ENCODE data around the gene PHAX.
"Not testable (repeated sequence)": the region's sequence is repeated elsewhere in the genome, so short reads cannot be mapped to it uniquely, and the experiment has no call there.

The PHAX gene

DNA sequence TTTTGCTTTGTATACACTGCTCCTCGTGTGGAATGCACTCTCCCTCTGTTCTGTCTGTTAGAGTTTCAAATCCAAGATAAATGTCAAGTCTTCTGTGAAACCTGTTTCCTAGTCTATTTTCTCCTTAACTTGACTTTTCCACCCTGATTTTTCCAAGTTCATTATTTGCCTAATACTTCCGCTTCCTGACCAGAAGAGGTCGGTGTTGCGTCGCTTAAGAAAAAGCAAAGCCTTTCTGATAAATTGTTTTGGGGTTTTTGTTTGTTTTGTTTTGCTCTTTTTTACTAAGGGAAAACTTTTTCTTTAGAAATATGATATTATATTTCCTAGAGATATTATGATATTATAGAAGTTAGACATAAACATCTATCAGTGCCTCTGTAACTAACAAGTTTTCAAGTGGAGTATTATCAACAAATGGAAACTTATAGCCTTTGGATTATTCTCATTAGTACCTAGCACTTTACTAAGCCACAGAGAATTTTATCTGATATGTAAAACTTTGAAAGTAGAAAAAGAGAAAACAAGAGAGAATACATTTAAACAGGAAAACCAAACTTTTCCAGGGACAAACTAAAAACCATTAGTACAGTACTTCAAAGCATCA, 55.8 kb downstream of the PHAX start:
- no peak overlapping the region for H3K4me3 ChIP-seq (ENCODE audit: low read depth, low read length)

DNA sequence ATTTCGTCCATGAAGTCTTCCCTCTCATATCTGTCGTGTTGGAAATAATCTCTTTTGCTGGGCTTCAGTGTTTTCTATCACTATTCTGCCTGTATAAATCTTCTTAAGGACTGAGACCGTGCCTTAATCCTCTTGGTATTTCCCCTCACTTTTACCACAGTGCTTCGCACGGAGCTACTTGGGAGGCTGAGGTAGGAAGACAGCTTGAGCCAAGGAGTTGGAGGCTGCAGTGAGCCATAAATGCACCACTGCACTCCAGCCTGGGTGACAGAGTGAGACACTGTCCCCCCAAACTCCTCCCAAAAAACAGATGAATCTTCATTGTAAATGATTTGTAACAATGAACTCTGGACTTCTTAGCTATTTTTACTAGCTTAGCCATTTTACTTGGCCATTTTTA, 57.8 kb downstream of the PHAX start:
- no peak overlapping the region for H3K4me3 ChIP-seq (ENCODE audit: low read depth, low read length)

DNA sequence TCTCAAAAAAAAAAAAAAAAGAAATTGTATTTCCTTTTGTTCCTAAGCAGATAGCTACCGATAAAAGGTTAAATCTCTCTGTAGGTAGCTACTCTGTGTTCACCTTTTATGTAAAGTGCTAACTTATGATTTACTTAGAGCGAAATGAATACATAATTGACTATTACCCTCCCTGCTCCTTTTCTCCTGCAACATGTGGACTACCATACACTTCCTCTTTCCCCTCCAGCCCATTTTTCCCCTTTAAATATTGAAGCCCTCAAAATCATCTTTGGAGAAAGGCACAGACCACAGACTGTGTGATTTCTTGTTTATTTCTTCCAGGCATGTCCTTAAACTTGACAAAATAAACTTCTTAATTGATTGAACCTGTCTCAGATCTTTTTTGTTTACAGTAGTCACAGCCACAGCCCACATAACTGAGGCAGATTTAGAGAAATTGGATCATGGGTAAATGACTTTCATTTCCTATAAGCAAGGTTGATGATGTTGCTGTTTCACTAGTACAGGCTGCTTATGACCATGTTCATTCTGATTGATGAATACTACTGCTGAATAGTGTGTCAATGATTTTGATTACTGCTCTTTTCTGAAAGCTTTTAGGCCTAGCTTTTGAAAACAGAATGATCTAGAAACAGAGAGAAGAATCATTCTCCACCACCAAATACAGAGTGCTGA, 59.2 kb downstream of the PHAX start:
- H3K4me3 ChIP-seq (ENCODE audit: low read depth, low read length), result no peak overlapping the region

DNA sequence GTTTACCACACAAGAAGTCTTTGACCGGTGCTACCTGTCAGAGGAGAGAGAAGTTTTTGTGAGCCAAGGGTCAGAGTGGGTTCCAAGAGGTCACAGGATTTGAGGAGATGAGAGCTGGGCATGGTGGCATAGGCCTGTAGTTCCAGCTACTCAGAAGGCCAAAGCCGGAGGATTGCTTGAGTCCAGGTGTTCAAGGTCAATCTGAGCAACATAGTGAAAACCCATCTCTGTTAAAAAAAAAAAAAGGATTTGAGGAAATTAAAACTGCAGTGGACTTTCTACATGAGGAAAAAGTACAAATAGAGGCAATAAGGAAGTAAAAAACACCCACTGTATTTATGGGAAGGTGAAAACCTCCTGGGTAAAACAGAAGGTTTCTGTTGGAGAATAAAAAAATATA, 63.8 kb downstream of the PHAX start:
- H3K4me3 ChIP-seq (ENCODE audit: low read depth, low read length), result no peak overlapping the region

DNA sequence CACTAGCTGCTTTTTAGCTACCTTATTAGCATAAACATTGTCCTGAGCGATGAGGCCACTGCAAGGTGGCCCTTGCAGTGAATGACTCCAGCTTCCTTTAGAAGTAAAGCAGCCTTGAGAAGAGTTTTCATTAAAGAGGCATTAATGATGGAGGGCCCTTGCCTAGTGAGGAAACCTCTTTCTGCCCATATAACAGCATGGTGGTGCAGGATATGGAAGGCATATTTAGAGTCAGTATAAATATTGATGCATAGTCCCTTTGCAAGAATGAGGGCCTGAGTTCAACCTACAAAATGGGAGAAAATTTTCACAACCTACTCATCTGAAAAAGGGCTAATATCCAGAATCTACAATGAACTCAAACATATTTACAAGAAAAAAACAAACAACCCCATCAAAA, 69.4 kb downstream of the PHAX start:
- not testable (repeated sequence) for H3K4me3 ChIP-seq (ENCODE audit: low read depth, low read length)

DNA sequence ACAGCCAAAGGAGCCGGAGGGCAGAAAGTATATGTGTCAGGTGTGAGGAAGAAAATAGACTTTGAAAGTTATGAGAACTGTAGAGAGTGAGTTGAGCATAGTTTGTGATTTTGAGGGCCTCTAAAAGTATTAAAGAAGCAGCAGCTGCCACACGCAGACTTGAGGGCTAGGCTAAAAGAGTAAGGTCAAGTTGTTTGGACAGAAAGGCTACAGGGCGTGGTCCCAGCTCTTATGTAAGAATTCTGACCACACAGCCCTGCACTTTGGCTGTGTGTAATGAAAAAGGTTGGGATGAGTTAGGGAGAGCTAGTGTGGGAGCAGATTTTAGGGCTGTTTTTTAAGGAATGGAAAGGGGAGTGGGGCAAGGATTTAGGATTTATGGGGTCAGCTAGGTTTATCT, 70.9 kb downstream of the PHAX start:
- not testable (repeated sequence) for H3K4me3 ChIP-seq (ENCODE audit: low read depth, low read length)

DNA sequence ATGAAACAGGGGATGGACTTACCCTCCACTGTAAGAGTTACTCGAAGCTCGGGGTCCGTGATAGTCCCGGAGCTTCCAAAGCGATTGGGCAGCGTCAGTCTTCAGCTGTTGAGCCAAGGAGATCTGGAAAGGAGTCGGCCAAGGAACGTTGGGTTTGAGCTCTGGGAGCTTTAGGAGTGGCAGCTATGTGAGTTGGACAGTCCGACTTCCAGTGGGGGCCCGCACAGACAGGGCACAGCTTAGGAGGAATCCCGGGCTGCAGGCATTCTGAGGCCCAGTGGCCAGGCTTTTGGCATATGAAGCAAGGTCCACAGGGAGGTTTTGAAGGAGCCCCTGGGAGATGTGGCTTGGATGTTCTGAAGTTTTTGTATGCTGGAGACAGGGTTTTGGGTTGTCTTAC, 72.7 kb downstream of the PHAX start:
- no peak overlapping the region for H3K4me3 ChIP-seq (ENCODE audit: low read depth, low read length)

DNA sequence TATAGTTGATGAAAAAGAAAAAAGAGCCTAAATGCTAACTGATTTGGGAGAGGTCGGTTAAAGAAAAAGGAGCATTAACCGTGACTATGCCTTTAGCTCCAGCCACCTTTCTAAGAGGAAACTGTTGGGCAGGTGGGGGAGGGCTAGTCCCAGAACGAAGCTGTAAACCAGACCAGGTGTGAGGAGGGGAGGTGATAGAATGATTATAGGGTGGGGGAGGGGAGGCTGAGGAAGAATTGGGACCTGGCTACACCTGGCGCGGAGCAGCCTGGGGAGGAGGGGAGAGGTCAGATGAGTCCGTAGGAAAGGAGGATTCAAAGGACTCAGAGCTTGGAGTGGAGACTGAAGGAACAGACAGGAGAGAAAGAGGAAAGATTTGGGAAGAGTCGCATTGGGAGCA, 73.4 kb downstream of the PHAX start:
- H3K4me3 ChIP-seq (ENCODE audit: low read depth, low read length), result no peak overlapping the region

DNA sequence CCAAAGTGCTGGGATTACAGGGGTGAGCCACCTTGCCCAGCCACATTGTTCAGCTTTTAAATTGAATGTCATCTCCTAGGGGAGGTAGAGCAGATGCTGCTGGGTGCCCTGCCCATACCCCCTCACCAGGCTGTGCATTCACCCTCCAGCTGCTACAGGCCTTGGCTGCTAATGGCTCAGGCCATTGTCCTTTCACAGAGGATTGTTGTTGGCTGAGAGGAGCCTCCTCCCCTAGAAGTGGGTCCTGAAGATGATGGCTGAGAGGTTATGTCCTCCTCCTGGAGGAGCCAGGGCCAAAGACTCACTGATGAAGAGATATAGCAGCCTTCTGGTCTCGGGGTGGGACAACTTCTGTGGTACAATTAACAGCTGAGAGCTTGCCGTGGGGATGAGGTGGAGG, 74.6 kb downstream of the PHAX start:
- H3K4me3 ChIP-seq (ENCODE audit: low read depth, low read length), result no peak overlapping the region

DNA sequence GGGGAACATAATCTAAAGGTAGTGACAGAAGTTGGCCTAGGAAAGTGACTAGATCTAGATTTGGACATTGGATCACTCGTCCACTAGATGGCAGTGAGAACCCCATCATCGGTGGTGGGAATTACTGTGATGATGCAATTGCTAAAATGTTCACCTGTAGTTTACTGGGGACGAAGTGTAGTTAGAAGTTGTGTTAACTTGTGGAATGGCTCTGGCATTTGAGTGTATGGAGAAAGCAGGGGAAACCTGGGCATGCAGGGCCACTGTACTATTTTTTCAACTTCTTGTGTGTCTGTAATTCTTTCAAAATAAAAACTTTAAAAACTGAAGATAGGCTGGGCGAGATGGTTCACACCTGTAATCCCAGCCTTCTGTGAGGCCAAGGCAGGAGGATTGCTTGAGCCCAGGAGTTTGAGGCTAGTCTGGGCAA, 75.5 kb downstream of the PHAX start:
- no peak overlapping the region for H3K4me3 ChIP-seq (ENCODE audit: low read depth, low read length)

Measured in iPS-11a (cell line).